IPS DF 19.7 (cell line): ENCODE measurements around the gene QRFP.
A peak's percentile ranks its signal among the peaks of the same experiment; 100 is the strongest.

Experiments used
- DNase-seq: peaks from one replicate; pipeline ENCODE4 v3.0.0-alpha.2; 2013; ENCODE audit warnings: low read depth, low spot score

The QRFP gene, protein sequence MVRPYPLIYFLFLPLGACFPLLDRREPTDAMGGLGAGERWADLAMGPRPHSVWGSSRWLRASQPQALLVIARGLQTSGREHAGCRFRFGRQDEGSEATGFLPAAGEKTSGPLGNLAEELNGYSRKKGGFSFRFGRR

DNA sequence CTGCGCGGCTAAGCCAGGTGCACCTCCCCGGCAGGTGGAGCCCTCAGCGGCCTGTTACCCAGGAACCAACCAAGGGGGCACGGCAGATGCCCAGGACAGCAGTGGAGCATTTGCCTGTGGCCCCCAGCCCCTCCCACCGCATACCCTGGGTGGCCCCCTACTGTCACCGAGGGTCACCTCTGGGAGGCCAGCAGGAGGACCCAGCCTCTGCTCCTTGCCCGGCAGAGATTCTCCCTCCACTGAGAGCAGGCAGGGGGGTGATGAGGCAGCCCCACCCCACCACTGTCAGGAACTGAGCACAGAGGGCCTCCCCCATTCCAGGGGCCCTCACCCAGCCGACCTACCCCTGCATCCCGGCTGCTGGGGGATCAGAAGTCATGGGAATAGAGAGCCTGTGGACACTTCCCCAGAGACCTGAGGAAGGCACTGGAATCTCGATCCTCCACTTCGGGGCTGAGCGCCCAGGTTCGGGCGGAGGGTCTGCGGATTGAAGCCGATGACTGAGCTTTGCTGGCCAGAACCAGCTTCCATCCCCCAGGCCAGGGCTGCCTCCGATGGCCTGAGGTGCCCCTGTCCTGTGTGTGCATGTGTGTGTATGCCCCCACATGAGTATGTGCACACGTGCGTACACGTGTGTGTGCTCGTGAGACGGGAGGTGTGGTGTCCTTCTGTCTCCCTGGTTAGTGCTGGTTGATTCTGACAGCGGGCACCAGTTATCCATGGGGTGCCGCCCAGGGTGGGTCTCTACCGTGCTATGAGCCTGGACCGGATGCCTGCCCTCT, at the start of gene QRFP:
Gene QRFP (minus strand): TSS at position 580 of the 782 bp plus-strand sequence. CDS start 2,974 bp downstream, outside the sequence.
- DNase-seq: no peak

DNA sequence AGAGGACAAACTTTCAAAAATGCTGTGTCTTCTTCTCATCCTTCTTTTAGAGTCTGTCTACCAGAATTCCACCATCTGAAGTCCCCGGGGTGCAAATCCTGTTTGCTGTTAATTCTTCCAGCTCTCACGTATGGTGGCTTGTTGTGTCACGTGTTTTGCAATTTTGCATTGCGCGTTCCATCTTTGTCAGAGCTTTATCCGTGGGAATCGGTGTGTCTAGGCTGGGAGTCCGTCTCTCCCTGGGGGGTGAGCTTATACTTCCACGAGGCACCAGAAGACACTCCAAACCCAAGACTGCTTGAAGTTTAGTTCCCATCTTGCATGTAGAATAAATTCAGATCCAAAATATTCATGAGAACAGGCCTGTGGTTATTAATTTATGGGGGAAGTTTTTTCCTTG, 48.6 kb upstream of the QRFP start:
- DNase-seq: no peak

DNA sequence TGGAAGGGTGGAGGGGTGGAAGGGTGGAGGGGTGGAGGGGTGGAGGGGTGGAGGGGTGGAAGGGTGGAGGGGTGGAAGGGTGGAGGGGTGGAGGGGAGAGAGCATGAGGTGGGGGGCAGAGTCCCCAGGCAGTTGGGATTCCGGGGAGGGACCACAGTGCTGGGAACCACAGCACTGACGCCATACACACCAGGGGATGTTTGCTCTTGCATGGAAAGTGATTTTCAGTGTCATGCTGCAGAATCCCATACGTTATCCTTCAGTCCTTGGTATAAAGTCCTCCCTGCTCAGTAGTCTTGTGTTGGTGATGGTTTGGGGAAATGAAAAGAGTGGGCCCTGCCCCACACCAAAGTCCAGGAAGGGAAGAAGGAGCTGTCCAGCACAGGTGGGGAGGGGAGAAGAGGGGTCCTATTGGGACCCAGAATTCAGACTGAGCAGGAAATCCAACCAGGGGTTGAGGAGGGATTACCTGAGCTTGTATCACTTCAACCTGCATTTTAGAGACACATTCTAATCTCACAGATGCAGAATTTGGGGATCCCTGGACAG, 48.0 kb upstream of the QRFP start:
- DNase-seq: no peak

DNA sequence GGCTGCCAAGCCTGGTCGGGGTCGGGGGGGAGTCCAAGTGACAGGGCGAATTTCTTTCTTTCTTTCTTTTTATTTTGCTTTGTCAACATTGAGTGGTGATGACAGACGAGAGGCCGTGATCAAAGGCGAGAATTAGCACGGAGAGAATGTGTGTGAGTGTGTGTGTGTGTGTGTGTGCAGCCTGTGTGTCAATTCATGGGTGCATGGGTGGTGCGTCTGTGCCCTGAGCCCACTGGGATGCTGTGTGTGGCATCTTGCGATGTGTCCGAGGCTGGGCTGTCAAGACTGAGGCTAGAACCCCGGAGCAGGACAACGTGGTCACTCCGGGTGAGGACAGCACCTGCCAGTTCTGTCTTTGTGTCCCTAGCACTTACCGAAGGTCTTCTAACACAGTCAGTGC, 47.2 kb upstream of the QRFP start:
- no peak for DNase-seq

DNA sequence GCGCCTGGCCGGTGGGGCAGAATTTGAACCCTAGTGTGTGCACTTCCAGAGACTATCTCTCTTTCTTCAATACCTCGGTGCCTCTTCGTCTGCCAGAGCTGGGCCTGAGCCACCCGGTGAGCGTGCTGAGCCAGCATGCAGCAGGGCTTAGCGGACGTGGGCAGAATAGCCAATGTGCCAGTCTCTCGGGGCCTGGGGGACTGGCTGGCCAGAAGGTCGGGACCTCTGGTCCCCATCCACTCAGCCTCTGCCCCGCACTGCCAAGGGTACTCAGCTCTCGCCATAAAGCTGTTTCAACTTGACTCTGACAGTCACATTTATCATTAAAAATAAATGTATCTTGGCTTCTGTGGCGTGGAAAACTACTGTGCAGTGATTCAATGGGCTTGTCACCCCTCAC, 46.6 kb upstream of the QRFP start:
- no peak for DNase-seq

DNA sequence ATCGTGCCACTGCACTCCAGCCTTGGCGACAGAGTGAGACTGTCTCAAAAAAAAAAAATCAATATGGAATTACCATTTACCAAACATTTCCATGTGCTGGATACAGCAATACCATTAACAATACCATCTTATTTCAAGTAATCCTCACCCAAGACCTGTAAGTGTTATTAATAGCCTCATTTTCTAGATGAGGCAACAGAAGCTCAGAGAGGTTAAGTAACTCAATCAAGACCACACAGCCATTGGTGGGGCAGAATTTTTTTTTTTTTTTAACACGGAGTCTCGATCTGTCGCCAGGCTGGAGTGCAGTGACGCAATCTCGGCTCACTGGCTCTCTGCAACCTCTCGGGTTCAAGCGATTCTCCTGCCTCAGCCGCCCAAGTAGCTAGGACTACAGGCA, 46.1 kb upstream of the QRFP start:
- DNase-seq: no peak

- DNase-seq: no peak
Observed at GRCh38 chr9:130942084-130942483, 45.5 kb upstream of the QRFP start.

DNA sequence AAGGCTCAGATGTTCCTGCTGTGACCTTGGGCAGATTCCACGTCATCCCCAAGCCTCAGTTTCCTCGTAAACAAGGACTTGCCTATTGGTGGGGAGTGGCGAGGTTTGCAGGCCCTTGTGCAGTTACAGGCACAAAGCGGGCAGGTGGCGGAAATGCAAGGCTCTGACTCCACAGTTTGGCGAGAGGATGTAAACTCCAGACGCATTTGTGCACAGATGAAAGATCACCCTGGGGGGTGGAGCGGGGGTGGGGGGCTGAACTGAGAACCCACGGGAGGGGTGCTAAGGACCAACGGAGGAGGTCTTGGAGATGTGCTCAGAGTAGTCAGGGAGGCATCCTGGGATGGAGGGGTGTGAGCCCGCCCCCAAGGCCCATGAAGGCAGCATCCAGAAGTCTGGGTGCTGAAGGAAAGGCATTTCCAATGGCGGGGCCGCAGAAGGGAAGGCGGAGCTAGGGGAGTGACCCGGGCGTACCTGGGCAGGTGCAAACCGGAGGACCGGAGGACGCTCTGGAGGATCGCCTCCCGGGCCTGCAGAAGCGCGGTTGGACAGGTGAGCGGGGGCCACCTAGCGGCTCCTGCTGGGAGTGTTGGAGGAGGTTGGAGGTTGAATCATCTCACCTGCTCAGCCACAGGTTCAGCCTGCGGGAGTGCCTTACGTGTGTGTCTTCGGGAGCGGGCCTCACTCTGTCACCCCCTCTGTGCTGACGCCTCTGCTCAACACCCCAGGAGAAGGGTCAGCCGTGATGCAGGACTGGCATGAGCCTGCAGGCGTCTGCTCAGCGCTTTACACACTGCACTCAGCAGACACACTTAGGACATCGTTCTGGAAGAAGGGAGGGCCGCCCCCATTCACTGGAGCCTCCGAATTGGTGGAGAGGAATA, 44.3 kb upstream of the QRFP start:
- DNase-seq: peak; percentile 79

GRCh38 chr9:130940027-130940549, 43.5 kb upstream of the QRFP start:
- DNase-seq: no peak

GRCh38 chr9:130939405-130940026, 42.9 kb upstream of the QRFP start:
- no peak for DNase-seq

GRCh38 chr9:130938652-130939404, 42.2 kb upstream of the QRFP start, which contains the start of gene FIBCD1:
TSS of gene FIBCD1 (minus strand) at chr9:130939247. CDS start at chr9:130938607, 640 bp downstream.
- DNase-seq: no peak

DNA sequence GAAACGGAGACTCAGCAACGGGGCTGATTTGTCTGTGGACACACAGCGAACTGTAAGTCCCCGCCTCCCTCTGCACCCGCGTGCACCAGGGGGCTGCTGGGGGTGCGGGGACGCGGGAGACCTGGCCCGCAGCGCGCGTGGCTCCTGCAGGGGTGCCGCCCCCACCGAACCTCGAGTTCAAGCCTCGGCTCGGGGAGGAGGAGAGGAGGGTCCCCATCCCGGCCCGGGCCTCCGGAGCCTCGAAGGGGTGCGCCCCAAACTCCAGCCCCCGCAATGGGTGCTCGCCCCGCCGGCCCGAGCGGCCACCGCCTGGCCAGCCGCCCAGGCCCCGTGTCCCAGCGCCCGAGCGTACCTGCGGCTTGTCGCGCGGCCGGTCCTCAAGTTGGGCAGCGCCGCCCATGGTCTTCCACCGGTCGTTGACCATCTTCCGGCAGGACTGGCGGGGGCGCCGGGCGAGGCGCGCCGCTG, 41.6 kb upstream of the QRFP start:
- no peak for DNase-seq

DNA sequence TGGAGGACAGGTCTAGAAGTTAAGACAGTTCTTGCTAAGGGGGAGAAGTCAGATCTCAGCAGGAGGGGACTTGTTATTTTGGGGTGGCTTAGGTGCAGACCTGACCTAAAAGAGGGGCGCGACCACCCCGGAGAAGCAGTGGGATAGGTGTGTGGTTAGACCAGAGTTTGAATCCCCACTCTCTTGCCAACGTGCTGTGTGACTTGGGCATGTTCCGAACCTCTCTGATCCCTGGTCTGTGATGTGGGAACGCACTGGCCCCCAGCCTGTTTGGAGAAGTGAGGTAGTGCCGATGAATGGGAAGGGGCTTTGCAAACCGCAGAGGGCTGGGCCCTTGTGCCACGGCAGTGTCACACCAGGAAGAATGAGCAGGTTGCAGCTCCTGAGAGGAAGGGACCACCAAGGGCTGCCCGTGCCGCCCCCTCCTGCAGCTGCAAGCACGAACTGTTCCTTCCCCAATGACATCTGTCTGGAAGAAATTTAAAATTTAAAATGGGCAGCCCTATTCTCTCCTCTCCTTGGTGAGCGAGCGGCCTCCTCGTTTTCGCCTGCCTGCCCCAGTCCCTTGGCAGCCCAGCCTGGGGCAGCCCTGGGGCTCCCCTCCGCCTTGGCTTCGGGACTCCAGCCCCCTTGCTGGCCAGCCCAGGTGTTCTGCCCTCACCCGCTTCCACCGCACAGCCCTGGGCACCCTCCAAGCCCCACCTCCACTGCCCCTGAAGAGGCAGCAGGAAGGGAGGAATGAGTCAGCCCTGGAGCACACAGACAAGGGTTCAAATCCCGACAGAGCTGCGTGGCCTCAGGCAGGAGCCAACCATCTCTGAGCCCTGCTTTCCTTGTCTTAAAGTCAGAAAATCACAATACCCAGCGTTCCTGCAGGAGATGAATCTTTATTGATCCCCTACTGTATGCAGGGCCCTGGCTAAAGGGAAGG, 40.8 kb upstream of the QRFP start:
- DNase-seq: no peak

GRCh38 chr9:130936285-130937117, 39.9 kb upstream of the QRFP start:
- DNase-seq: peak; percentile 61

- no peak for DNase-seq
Observed at GRCh38 chr9:130935648-130936271, 39.1 kb upstream of the QRFP start.

- no peak for DNase-seq
Observed at GRCh38 chr9:130934702-130935647, 38.4 kb upstream of the QRFP start.

DNA sequence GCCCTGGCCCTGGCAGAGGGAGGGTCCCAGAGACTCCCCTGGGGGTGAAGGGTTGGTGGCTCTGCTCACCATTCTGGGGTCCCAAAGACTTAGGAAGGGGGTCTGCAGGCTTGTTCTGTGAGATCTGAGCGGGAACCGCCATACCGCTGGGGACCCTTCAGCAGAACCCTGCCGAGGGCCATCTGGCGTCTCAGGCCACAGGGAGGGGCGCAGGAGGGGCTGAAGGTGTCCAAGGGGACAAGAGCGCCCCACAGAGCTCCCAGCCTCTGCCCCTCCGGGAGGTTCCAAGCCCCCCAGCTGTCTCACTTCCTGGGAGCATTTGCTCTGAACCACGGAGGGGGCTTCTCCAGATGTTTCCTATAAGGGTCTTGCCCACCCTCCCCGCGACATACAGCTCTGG, 37.6 kb upstream of the QRFP start:
- DNase-seq: no peak
